Esophagus squamous epithelium (tissue), 5 donors: ENCODE results near the gene RAD52. TPM values are rescaled to one million over a fixed set of nuclear protein-coding genes. Genes with fewer than 3 reads are reported as not detected.

ENCODE experiments used
- DNase-seq: peaks from one replicate; lab custom pipeline; 2025; lab: John Stamatoyannopoulos, UW
- H3K27ac ChIP-seq, 4 donors: fragments of 200-600 bp; sonication (generic); one replicate each; pipeline ENCODE4 v1.5.1; 2016 to 2019; ENCODE audit warnings: mild to moderate bottlenecking in 1 of 4
- H3K27me3 ChIP-seq, 4 donors: fragments of 200-600 bp; sonication (generic); 1 replicate in 3 of 4; 2 replicates in 1 of 4; pipeline versions ENCODE4 v1.5.1 to v1.6.0; 2017 to 2021; ENCODE audit warnings: antibody characterized with exemption in 1 of 4
- H3K36me3 ChIP-seq, 3 donors: fragments of 200-600 bp; sonication (generic); one replicate each; pipeline ENCODE4 v1.5.1; 2016 to 2019
- H3K4me1 ChIP-seq, 3 donors: fragments of 200-600 bp; sonication (generic); one replicate each; pipeline ENCODE4 v1.5.1; 2017 to 2019
- H3K4me3 ChIP-seq, 4 donors: fragments of 200-600 bp; sonication (generic); 1 replicate in 3 of 4; 2 replicates in 1 of 4; pipeline ENCODE4 v1.5.1; 2016 to 2019; ENCODE audit warnings: mild to moderate bottlenecking in 2 of 4, moderate library complexity in 1 of 4
- H3K9me3 ChIP-seq, 3 donors: fragments of 200-600 bp; sonication (generic); one replicate each; pipeline ENCODE4 v1.5.1; 2016 to 2019
- POLR2A ChIP-seq, 4 donors: fragments of 450-650 bp; IDR thresholded peaks; one replicate each; pipeline ENCODE4 v1.6.1; 2017; ENCODE audit warnings: antibody characterized with exemption in 4 of 4, mild to moderate bottlenecking in 4 of 4, moderate library complexity in 3 of 4
- WGBS, 2 donors: methylation state at CpG; one replicate each; pipeline ENCODE4 v1.1.5; 2018; 5-methylcytosine and 5-hydroxymethylcytosine counted together
- intact Hi-C: fragments of 100-400 bp; cut with DNase I; formaldehyde crosslinking; loops from one replicate; pipeline ENCODE4 v1.15.0; 2022
- total RNA-seq, 4 donors: library from RNA; depleted of rRNA; stranded (reverse); fragments of >200 nt; gene quantifications; one replicate each; pipeline ENCODE4 v1.1.0, GENCODE V29; 2016
- TF ChIP-seq, protein P1 (sequence below), 6 experiments: fragments of 450-650 bp in 4 of 6; fragments of 200-600 bp in 2 of 6; sonication (generic) in 2 of 6; IDR thresholded peaks; one replicate each; pipeline ENCODE4 v1.5.1; 2016 to 2019; ENCODE audit warnings: antibody characterized with exemption in 6 of 6, mild to moderate bottlenecking in 4 of 6, moderate library complexity in 4 of 6
- donor health status: DM: yes; HTN: yes; CAD: no.

The RAD52 gene
- total RNA-seq: 1 to 10 TPM; 6.2 to 8.0 (median 7.5) TPM

- peak; percentile 73 for DNase-seq
- intact Hi-C loops: loop anchor here (10.0 kb wide), 1 partner anchor 385 kb away; no protein-coding TSS in a partner anchor
- Histone ChIP-seq H3K9me3 (no peaks in the 10 kb centered on the region), H3K36me3 (peaks cover 0 to 14% (median 0%) of the 10 kb centered on the region in 3 donors), H3K27ac (peak within 1 kb of the TSS; percentile 83 to 95 (median 94)), H3K4me3 (peak within 1 kb of the TSS; percentile 55 to 90 (median 74)), H3K27me3 (no peaks in the 10 kb centered on the region), H3K4me1 (peaks cover 5 to 40% (median 8%) of the 10 kb centered on the region in 3 donors)
- TF ChIP-seq, protein P1, sequence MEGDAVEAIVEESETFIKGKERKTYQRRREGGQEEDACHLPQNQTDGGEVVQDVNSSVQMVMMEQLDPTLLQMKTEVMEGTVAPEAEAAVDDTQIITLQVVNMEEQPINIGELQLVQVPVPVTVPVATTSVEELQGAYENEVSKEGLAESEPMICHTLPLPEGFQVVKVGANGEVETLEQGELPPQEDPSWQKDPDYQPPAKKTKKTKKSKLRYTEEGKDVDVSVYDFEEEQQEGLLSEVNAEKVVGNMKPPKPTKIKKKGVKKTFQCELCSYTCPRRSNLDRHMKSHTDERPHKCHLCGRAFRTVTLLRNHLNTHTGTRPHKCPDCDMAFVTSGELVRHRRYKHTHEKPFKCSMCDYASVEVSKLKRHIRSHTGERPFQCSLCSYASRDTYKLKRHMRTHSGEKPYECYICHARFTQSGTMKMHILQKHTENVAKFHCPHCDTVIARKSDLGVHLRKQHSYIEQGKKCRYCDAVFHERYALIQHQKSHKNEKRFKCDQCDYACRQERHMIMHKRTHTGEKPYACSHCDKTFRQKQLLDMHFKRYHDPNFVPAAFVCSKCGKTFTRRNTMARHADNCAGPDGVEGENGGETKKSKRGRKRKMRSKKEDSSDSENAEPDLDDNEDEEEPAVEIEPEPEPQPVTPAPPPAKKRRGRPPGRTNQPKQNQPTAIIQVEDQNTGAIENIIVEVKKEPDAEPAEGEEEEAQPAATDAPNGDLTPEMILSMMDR (IDR thresholded peaks at IDR 0.05): peak; percentile 96 to 99 (median 98)
- TF ChIP-seq POLR2A (IDR thresholded peaks at IDR 0.05): peak in 2 of 4 donors; percentile 40 to 67
- 0 to 6% methylated on average over 28 to 40 of the region's 58 CpGs for WGBS, 2 donors
These were observed at the start of gene RAD52 for GRCh38 chr12:949453-950191. RAD52 (minus strand) TSS chr12:949694; CDS start chr12:933058, 16,636 bp downstream.

GRCh38 chr12:998020-998874 is 48.8 kb upstream of the RAD52 start:
- Histone ChIP-seq H3K4me1 (peaks cover 0 to 35% (median 7%) of the 10 kb centered on the region in 3 donors), H3K27me3 (no peaks in the 10 kb centered on the region), H3K9me3 (no peaks in the 10 kb centered on the region), H3K27ac (no peak overlapping the region), H3K36me3 (peaks cover 0 to 12% (median 0%) of the 10 kb centered on the region in 3 donors), H3K4me3 (no peak overlapping the region)
- 79 to 80% methylated on average over 6 of the region's 6 CpGs for WGBS, 2 donors
- TF ChIP-seq, protein P1 (IDR thresholded peaks at IDR 0.05): no peak
- TF ChIP-seq POLR2A (IDR thresholded peaks at IDR 0.05): no peak
- no peak for DNase-seq
- intact Hi-C loops: no loop called here

- WGBS, 2 donors: 61 to 71% methylated on average over 1 of the region's 1 CpG
- no peak overlapping the region for H3K4me3 ChIP-seq
- H3K4me1 ChIP-seq: peaks cover 3 to 42% (median 10%) of the 10 kb centered on the region in 3 donors
- H3K9me3 ChIP-seq: no peaks in the 10 kb centered on the region
- no peak for TF ChIP-seq POLR2A (IDR thresholded peaks at IDR 0.05)
- TF ChIP-seq, protein P1 (IDR thresholded peaks at IDR 0.05): no peak
- no peak overlapping the region for H3K27ac ChIP-seq
- no peak for DNase-seq
- no peaks in the 10 kb centered on the region for H3K27me3 ChIP-seq
- intact Hi-C loops: no loop called here
- peaks cover 0 to 12% (median 0%) of the 10 kb centered on the region in 3 donors for H3K36me3 ChIP-seq
These were observed 48.0 kb upstream of the RAD52 start for GRCh38 chr12:997505-997904.

GRCh38 chr12:996881-997280 is 47.4 kb upstream of the RAD52 start:
- no peak for DNase-seq
- 90 to 97% methylated on average over 4 of the region's 4 CpGs for WGBS, 2 donors
- intact Hi-C loops: no loop called here
- H3K27me3 ChIP-seq: no peaks in the 10 kb centered on the region
- no peak for TF ChIP-seq POLR2A (IDR thresholded peaks at IDR 0.05)
- TF ChIP-seq, protein P1 (IDR thresholded peaks at IDR 0.05): no peak
- peaks cover 7 to 49% (median 13%) of the 10 kb centered on the region in 3 donors for H3K4me1 ChIP-seq
- H3K4me3 ChIP-seq: no peak overlapping the region
- no peak overlapping the region for H3K27ac ChIP-seq
- no peaks in the 10 kb centered on the region for H3K9me3 ChIP-seq
- H3K36me3 ChIP-seq: peaks cover 0 to 12% (median 0%) of the 10 kb centered on the region in 3 donors
